Osteocyte (in vitro differentiated cells): ENCODE data around the gene BSN. TPM values are rescaled to one million over a fixed set of nuclear protein-coding genes. Genes with fewer than 3 reads are reported as not detected.

ENCODE experiments used
- DNase-seq: peaks from one replicate; pipeline ENCODE4 v3.0.0; 2021; ENCODE audit warnings: mixed read lengths; ENCODE audit not compliant: unreplicated experiment; ENCODE audit errors: extremely low spot score
- H3K27ac Mint-ChIP-seq: one replicate; pipeline ENCODE4 v1.8.0; 2021; ENCODE audit warnings: mild to moderate bottlenecking, mixed read lengths; ENCODE audit not compliant: unreplicated experiment
- H3K27me3 Mint-ChIP-seq: one replicate; pipeline ENCODE4 v1.8.0; 2021; ENCODE audit warnings: mixed read lengths; ENCODE audit not compliant: unreplicated experiment
- H3K36me3 Mint-ChIP-seq: one replicate; pipeline ENCODE4 v1.8.0; 2021; ENCODE audit warnings: mixed read lengths; ENCODE audit not compliant: unreplicated experiment
- H3K4me1 Mint-ChIP-seq: one replicate; pipeline ENCODE4 v1.8.0; 2021; ENCODE audit warnings: mixed read lengths; ENCODE audit not compliant: unreplicated experiment
- H3K4me3 Mint-ChIP-seq: one replicate; pipeline ENCODE4 v1.8.0; 2021; ENCODE audit warnings: mild to moderate bottlenecking, moderate library complexity, mixed read lengths; ENCODE audit not compliant: unreplicated experiment
- H3K9me3 Mint-ChIP-seq: one replicate; pipeline ENCODE4 v1.8.0; 2021; ENCODE audit warnings: mixed read lengths; ENCODE audit not compliant: unreplicated experiment
- total RNA-seq: library from RNA; stranded (reverse); gene quantifications from 2 replicates; pipeline ENCODE4 v1.2.1, GENCODE V29; 2021
- TF ChIP-seq, protein P1 (sequence below): fragments of 200-600 bp; sonication (generic); IDR thresholded peaks from 2 replicates; pipeline ENCODE4 v1.5.0; 2021; ENCODE audit warnings: antibody characterized with exemption, mild to moderate bottlenecking, moderate library complexity

BSN gene
- total RNA-seq, 1 donor from 2014 or later: 0.64 TPM

DNA sequence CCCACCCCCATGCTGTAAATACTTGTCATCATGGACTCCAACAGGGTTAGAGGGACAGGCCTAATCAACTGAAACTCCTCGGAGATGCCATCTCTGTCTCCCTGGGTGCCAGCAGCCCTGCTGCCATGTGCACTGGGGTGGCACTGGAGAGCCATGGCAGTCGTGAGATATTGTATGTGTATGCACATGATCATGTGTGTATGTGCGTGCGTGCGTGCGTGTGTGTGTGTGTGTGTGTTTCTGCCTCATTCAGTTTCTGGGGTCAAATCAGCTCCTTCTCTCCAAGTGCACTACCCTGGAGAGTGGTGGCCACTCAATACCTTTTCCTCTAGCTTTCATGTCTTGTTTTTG, 116.6 kb downstream of the BSN start:
- Mint-ChIP-seq H3K4me1 (peaks cover 43% of the 10 kb centered on the region), H3K9me3 (no peaks in the 10 kb centered on the region), H3K4me3 (no peak overlapping the region), H3K36me3 (no peaks in the 10 kb centered on the region), H3K27me3 (no peaks in the 10 kb centered on the region), H3K27ac (no peak overlapping the region)
- DNase-seq: no peak
- TF ChIP-seq, protein P1, sequence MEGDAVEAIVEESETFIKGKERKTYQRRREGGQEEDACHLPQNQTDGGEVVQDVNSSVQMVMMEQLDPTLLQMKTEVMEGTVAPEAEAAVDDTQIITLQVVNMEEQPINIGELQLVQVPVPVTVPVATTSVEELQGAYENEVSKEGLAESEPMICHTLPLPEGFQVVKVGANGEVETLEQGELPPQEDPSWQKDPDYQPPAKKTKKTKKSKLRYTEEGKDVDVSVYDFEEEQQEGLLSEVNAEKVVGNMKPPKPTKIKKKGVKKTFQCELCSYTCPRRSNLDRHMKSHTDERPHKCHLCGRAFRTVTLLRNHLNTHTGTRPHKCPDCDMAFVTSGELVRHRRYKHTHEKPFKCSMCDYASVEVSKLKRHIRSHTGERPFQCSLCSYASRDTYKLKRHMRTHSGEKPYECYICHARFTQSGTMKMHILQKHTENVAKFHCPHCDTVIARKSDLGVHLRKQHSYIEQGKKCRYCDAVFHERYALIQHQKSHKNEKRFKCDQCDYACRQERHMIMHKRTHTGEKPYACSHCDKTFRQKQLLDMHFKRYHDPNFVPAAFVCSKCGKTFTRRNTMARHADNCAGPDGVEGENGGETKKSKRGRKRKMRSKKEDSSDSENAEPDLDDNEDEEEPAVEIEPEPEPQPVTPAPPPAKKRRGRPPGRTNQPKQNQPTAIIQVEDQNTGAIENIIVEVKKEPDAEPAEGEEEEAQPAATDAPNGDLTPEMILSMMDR: no peak

DNA sequence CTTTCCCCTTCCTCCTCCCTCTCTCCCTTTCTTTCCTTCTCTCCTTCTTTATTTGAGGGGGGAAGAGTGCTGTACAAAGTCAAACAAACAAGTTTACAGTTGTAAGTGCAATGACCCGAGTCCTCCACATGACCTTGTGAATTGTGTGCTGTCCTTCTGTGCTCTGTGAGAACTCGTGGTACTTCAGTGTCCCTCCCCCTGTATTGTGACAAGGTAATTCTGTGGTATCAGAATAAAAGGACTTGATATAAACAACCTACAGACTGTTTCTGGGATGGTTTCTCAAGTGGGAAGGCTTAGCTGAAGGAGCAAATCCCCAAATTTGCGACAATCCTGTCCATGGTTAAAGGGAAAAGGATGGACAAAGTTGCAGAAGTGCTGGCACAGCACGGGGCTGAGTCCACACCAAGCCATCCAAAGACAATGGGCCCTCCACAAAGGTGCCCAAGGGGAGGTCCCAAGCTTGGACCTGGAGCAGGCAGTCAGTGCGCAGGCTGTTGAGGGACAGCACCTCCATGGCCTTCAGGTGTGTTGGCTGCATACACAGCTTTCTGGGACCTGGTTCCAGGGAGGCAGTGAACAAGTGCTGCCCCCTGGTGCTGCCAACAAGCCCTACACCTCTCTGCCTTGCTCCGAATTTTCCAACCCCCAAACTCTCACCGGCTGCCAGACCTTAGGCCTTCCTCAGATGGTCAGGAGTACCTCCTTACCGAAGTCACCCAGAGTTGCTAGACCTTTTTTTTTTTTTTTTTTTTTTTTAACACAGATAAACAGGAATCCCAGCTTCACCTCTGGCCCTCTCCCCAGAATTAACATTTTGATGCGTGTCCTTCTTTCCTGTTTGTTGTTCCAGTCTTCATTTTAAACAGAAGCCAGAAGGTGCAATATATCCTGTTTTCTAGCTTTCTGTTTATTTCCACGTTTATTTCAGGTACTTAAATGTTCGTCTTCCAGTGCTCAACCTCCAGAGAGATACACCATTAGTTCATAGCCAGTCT, 117.3 kb downstream of the BSN start:
- no peaks in the 10 kb centered on the region for H3K27me3 Mint-ChIP-seq
- H3K36me3 Mint-ChIP-seq: no peaks in the 10 kb centered on the region
- TF ChIP-seq, protein P1: peak; percentile 88
- peak overlapping the region; percentile 54 for H3K27ac Mint-ChIP-seq
- no peaks in the 10 kb centered on the region for H3K9me3 Mint-ChIP-seq
- H3K4me1 Mint-ChIP-seq: peaks cover 40% of the 10 kb centered on the region
- H3K4me3 Mint-ChIP-seq: peak overlapping the region; percentile 59
- DNase-seq: no peak

GRCh38 chr3:49673121-49673714, 118.9 kb downstream of the BSN start:
- no peak for DNase-seq
- TF ChIP-seq, protein P1: no peak
- H3K27ac Mint-ChIP-seq: peak overlapping the region; percentile 99
- peak overlapping the region; percentile 91 for H3K4me3 Mint-ChIP-seq
- H3K4me1 Mint-ChIP-seq: peaks cover 30% of the 10 kb centered on the region
- H3K9me3 Mint-ChIP-seq: no peaks in the 10 kb centered on the region
- peaks cover 2% of the 10 kb centered on the region for H3K36me3 Mint-ChIP-seq
- H3K27me3 Mint-ChIP-seq: no peaks in the 10 kb centered on the region

- peaks cover 4% of the 10 kb centered on the region for H3K36me3 Mint-ChIP-seq
Observed at GRCh38 chr3:49673715-49674496, 119.6 kb downstream of the BSN start, which contains the start of gene APEH. APEH (plus strand) TSS chr3:49674351; CDS start chr3:49674402, 51 bp downstream.

More at GRCh38 chr3:49673715-49674496, 119.6 kb downstream of the BSN start, which contains the start of gene APEH:
- H3K27me3 Mint-ChIP-seq: no peaks in the 10 kb centered on the region
- H3K4me1 Mint-ChIP-seq: peaks cover 23% of the 10 kb centered on the region
- TF ChIP-seq, protein P1: no peak
- DNase-seq: peak; percentile 99
- H3K9me3 Mint-ChIP-seq: no peaks in the 10 kb centered on the region
- peak within 1 kb of the TSS; percentile 99 for H3K27ac Mint-ChIP-seq
- peak within 1 kb of the TSS; percentile 91 for H3K4me3 Mint-ChIP-seq
